ENCODE measurements around the gene USP10.
A peak's percentile ranks its signal among the peaks of the same experiment; 100 is the strongest.
"Not testable (repeated sequence)": the region's sequence is repeated elsewhere in the genome, so short reads cannot be mapped to it uniquely, and the experiment has no call there.

USP10 gene

GRCh38 chr16:84730406-84731106 lies 30.8 kb downstream of the USP10 start:
- peak; percentile 15 for DNase-seq

- DNase-seq = not testable (repeated sequence)
Measured at GRCh38 chr16:84732332-84732673, 32.5 kb downstream of the USP10 start.

- DNase-seq = no peak
Measured at GRCh38 chr16:84732674-84733352, 33.0 kb downstream of the USP10 start.

- DNase-seq = peak; percentile 70
Measured at GRCh38 chr16:84735849-84736586, 36.2 kb downstream of the USP10 start.

GRCh38 chr16:84737192-84738011 lies 37.6 kb downstream of the USP10 start:
- peak; percentile 31 for DNase-seq

GRCh38 chr16:84738255-84739038 lies 38.6 kb downstream of the USP10 start:
- DNase-seq = peak; percentile 70

GRCh38 chr16:84739349-84740124 lies 39.7 kb downstream of the USP10 start:
- no peak for DNase-seq

- peak; percentile 24 for DNase-seq
Measured at GRCh38 chr16:84740596-84741116, 40.9 kb downstream of the USP10 start.

- DNase-seq = no peak
Measured at GRCh38 chr16:84741340-84741830, 41.6 kb downstream of the USP10 start.

GRCh38 chr16:84742641-84743092 lies 42.9 kb downstream of the USP10 start:
- no peak for DNase-seq

GRCh38 chr16:84746231-84746630 lies 46.4 kb downstream of the USP10 start:
- no peak for DNase-seq

- no peak for DNase-seq
Measured at GRCh38 chr16:84746875-84747274, 47.1 kb downstream of the USP10 start.

GRCh38 chr16:84748247-84748646 lies 48.4 kb downstream of the USP10 start:
- DNase-seq = not testable (repeated sequence)

GRCh38 chr16:84749072-84749471 lies 49.3 kb downstream of the USP10 start:
- DNase-seq = no peak

GRCh38 chr16:84749815-84750214 lies 50.0 kb downstream of the USP10 start:
- no peak for DNase-seq

- DNase-seq = no peak
Measured at GRCh38 chr16:84750575-84750974, 50.8 kb downstream of the USP10 start.

GRCh38 chr16:84751241-84751640 lies 51.4 kb downstream of the USP10 start:
- DNase-seq = no peak

- DNase-seq = no peak
Measured at GRCh38 chr16:84751947-84752346, 52.1 kb downstream of the USP10 start.

- DNase-seq = no peak
Measured at GRCh38 chr16:84752600-84752999, 52.8 kb downstream of the USP10 start.

GRCh38 chr16:84753412-84754326 lies 53.9 kb downstream of the USP10 start:
- DNase-seq = no peak

Measured in NCI-H1092 treated with DMSO at 0.1 percent for 48 hours (cell line).